Measurements from ENCODE around the gene OSBP2. TPM values are rescaled to one million over a fixed set of nuclear protein-coding genes. Genes with fewer than 3 reads are reported as not detected.

OSBP2 gene
- total RNA-seq, 1 experiment from 2014 or later: 0.37 TPM

Other genes with a start within 250 kb of the OSBP2 start
- not detected in 2 replicates for gene SEC14L3, start 222.9 kb upstream of the OSBP2 start, total RNA-seq (2014; rRNA removed; shearing (Covaris generic))
- not detected in 2 replicates for gene SEC14L4, start 189.2 kb upstream of the OSBP2 start, total RNA-seq (2014; rRNA removed; shearing (Covaris generic))
- gene SEC14L6, start 148.1 kb upstream of the OSBP2 start, total RNA-seq (2014; rRNA removed; shearing (Covaris generic)): not detected in 2 replicates
- not detected in 2 replicates for gene GAL3ST1, start 120.2 kb upstream of the OSBP2 start, total RNA-seq (2014; rRNA removed; shearing (Covaris generic))
- 68.9 and 105 TPM in 2 replicates for gene PES1, start 103.0 kb upstream of the OSBP2 start, total RNA-seq (2014; rRNA removed; shearing (Covaris generic))
- 4.5 and 5.8 TPM in 2 replicates for gene TCN2, start 87.7 kb upstream of the OSBP2 start, total RNA-seq (2014; rRNA removed; shearing (Covaris generic))
- 6.7 and 6.9 TPM in 2 replicates for gene SLC35E4, start 59.1 kb upstream of the OSBP2 start, total RNA-seq (2014; rRNA removed; shearing (Covaris generic))
- 0.60 and 4.8 TPM in 2 replicates for gene DUSP18, start 27.0 kb upstream of the OSBP2 start, total RNA-seq (2014; rRNA removed; shearing (Covaris generic))